Stimulated activated CD8-positive, alpha-beta memory T cell treated with anti-CD3 and anti-CD28 coated beads, Interleukin-12 subunit alpha, Interleukin-12 subunit beta, amount 100 ng/mL, for 4 hours (primary cell): Measurements from ENCODE around the gene GATAD1.
"Not testable (repeated sequence)": the region's sequence is repeated elsewhere in the genome, so short reads cannot be mapped to it uniquely, and the experiment has no call there.

Source experiments
- DNase-seq: peaks from one replicate; pipeline ENCODE4 v3.0.0-alpha.2; 2020; ENCODE audit warnings: low read depth

Gene GATAD1

DNA sequence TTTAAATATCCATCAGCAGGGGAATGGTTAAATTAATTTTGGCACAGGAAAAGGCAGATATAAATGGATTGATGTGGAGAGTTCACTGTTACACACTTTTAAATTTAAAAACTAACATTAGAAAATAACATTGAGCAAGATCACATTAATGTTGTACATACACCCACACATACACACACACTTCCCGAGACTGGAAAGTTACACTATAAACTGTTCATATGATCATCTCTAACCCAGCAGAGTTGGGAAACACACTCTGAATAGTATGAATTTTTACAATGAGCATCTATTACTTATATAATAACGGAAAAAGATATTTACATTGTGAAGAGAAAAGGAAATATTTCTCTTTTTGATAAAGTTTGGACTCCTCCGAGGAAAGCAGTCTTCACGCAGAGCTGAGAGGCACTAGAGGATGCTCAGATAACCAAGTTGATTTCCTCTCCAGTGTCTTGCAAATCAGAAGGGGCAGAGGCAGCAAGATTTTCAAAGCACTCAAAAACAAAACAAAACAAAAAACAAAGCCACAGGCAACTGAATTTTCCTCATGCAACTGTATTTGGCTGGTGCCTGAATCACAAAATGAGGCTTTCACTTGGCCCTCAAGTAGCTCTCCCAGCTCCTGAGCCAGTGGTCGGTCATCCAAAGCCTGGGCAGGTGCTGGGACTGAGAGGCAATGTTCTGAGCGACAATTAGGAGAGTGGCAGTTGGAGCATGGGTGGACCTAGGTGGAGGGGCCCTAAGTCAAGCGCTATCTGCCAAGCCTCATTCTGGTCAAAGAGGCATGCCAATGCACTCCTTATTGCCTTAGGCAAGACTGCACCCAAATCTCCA is 10.5 kb upstream of the GATAD1 start:
- no peak for DNase-seq

DNA sequence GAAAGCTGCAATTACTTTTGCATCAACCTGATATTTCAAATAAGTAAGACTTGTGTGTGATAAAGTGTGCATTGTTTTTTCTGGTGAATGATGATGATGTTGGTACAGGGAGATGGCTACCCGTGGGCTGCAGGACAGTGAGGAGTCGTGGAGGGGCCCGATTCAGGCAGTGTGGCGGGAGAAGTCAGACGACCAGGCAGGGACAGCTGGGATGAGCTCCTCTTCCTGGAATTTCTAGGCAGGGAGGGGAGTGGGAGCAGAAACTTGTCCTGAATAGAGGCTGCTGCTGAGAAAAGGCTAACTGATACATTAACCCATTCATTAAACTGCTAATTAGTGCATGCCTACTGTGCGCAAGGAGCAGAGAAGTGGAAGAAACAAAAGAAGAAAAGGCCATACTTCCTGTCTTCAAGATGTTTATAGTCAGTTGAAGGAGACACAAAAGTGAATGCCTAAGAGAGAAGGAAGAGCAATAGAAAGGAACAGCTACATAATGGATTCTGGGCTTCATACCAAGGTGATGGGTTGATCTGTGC is 9.3 kb upstream of the GATAD1 start:
- no peak for DNase-seq

DNA sequence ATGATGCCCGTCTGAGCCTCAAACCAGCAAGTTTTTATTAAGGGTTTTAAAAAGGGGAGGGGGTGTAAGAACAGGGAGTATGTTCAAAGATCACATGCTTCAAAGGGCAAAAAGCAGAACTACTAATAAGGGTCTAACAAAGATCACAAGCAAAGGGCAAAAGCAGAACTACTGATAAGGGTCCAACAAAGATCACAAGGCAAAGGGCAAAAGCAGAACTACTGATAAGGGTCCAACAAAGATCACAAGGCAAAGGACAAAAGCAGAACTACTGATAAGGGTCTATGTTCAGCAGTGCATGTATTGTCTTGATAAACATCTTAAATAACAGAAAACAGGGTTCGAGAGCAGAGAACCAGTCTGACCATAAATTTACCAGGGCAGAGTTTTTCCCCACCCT is 4.6 kb upstream of the GATAD1 start:
- DNase-seq, result not testable (repeated sequence)

DNA sequence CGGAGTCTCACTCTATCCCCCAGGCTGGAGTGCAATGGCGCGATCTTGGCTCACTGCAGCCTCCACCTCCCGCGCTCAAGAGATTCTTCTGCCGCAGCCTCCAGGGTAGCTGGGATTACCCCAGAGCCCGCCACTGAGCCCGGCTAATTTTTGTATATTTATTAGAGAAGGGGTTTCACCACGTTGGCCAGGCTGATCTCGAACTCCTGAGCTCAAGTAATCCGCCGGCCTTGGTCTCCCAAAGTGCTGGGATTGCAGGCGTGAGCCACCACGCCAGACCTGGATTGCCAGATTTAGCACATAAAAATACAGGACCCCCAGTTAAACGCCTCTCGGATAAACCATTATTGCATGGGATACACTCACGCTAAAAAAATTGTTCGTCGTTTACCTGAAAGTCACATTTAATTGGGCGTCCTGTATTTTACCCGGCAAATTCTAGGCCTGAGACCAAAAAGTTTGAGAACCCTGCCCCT is 375 bp upstream of the GATAD1 start:
- DNase-seq, result no peak

DNA sequence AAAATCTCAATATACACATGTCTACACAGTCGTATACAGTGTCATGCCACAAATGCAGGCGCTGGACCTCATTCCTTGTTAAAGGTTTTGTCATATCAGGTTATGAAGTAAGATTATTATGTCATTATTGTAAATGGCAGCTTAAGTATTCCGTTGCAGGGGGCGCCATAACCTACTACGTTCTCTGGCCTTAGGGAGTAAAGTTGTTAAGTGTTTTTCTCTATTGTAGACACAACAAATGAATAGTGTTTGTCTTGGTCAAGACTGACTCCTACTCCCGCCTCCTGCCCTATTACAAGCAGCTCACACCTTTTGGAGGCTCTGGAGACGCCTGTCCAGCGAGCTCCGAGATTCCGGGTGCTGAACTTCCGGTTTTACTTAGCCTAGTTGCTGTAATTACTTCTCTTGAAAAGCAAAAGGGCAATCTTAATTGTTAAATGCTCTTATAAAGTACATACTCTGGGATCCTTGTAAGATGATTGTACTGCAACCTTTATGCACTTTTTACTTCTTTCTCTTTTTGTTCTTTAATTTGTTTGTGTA is 994 bp downstream of the GATAD1 start:
- DNase-seq, result peak; percentile 19

DNA sequence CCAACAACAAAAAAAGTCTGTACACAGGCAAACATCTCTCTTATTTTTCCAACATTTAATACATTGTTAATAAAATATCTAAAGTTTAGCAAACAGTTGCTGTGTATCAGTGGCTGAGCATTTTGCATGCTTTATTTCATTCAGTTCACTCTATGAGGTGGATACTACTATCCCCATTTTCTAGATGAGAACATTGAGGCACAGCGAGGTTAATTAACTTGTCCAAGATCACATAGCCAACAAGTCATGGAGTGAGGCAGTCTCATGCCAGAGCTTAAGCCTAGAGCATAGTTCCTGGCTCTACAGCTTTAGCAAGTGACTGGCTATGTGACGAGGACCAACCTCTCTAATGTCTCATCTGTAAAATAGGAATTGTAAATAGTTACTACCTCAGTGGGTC is 4.4 kb downstream of the GATAD1 start:
- no peak for DNase-seq

DNA sequence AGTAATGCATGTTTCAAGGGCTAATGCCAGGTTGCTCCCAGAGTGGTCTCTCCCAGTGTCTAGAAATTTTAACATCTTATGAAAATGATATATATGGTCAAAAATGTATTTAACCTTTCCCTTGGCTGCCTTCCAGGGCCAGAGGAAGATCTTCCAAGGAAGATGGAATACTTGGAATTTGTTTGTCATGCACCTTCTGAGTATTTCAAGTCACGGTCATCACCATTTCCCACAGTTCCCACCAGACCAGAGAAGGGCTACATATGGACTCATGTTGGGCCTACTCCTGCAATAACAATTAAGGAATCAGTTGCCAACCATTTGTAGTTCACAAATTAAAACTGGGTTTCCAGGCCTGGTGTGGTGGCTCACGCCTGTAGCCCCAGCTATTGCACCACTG is 9.0 kb downstream of the GATAD1 start:
- no peak for DNase-seq

DNA sequence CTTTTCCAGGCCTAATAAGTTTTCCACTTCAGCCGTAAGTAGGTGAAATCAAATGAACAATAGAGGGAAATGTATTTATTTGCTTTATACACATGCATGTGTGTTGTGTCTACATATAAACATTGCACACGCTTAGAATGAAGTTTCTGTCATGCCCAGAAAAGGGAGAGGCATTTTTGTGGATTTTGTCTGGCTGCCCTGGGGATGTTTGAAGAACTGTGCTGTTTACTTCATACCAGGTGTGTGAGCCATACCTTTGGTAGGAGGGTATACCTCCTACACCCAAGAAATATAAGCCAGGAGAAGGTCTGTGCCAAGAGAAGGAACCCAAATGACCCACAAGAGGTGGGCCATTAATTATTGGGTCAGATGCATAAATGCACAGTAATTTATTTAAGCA is 12.8 kb downstream of the GATAD1 start:
- DNase-seq, result no peak

DNA sequence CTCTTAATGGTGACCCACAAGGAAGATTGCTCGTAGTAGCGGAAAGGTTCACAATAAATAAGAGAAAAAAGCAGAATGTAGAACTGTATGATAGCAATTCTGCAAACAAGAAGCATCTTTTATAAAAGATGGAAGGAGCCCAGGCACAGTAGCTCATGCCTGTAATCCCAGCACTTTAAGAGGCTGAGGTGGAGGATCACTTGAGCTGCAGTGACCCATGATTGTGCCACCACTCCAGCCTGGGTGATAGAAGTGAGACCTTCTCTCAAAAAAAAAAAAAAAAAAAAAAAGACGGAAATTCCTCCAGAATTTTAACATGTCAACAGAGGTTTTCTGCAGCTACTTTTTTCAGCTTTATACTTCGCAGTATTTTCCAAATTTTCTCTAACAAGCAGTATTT is 13.2 kb downstream of the GATAD1 start:
- no peak for DNase-seq

DNA sequence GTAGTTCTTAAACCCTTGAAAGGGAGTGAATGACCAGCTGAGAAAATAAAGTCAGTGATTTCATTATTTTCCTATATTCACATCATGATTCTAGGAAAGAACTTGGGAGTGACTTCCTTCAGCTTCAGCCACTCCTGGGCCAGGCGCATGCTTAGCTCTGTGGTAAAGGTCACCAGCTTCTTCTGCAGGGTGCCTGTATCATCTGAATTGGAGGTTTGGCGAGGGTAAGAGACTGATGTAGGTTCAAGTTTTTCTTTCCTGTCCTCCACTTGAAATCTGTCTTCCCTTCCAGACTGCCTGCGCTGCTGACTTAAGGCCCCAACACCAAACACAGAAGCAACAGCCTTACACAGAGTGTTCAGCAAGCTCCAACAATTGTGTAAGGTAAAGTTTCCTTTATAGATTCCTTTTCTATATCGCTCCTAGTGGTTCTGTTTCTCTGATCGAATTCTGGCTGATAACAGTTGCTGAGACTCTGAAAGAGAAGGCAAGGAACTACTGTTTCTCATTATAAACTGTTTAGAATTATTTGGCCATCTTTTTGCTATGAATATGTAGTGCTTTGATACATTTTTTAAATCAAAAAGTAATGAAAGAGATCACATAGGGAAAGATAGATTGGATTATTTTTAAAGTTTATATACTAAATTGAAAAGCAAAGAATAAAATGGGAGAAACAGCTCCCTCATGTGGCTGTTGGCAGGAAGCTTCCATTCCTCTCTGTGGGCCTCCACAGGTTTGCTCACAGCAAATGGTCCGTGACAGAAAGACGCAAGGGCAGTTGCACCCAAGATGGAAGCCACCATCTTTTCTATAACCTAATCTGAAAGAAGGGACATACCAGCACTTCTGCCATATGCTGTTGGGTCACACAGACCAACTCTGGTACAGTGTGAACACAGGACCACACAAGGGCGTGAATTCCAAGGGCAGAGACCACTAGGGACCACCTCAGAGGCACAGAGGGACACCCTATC is 14.0 kb downstream of the GATAD1 start:
- no peak for DNase-seq

DNA sequence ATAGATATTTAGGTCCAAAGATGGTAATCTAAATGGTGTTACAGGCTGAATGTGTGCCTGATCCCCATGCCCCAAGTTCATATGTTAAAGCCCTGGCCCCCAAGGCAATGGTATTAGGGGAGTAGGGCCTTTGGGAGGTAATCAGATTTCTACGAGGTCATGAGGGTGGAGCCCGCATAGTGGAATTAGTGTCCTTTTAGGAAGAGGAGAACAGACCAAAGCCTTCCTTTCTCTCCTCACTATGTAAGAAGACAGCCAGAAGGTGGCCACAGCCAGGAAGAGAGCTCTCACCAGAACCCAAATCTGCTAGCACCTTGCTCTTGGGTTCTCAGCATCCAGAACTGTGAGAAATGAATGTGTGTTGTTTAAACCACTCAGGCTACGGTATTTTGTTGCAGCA is 15.3 kb downstream of the GATAD1 start:
- no peak for DNase-seq

DNA sequence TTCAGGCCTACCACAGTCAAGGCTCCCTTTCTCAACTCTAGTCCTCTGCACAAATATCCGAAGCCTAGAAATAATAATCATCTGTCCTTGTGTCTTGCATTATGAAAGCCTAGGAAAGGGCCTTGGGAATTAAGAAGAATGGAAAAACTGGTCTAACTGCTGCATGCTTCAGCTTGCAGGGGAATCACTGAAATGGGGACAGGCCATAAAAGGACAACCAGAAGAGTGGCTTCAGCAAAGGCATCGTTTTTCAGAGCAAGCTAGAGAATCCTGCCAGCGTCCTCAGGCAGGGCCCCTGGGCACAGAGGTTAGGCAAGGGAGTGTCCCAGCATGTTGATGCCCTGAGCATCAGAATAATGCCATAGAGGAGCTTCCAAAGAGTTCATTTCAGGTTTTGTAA is 17.2 kb downstream of the GATAD1 start:
- DNase-seq, result no peak

DNA sequence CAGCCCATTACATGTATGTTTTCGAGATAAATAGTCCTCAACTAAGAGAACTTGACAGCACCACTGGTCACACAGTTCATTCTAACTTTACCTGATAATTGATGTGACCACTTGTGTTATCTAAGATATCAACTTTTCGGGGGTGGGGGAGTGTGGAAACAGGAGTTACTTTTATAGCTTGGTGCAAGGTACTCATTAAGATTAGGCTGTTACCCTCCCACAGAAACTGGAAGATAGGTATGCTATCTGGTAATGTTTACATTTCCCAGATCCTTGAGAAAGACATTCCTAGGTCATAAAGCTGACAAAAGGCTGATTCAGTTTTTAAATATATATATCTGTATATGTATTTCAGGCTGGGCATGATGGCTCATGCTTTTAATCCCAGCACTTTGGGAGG is 19.4 kb downstream of the GATAD1 start:
- DNase-seq, result no peak

DNA sequence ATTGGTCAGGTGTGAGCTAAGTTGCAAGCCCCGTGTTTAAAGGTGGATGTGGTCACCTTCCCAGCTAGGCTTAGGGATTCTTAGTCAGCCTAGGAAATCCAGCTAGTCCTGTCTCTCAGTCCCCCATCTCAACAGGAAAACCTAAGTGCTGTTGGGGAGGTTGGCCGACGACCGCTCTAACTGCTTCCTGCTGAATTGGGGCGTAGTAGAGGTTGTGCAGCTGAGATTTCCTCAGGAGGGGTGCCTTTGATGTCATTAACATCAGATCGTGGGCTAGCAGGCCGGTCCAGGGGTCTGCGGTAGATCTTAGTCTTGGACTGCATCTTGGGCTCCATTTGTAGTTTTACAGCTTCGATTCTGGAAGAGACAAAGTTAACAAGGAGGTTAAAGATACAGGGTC is 21.3 kb downstream of the GATAD1 start:
- not testable (repeated sequence) for DNase-seq

DNA sequence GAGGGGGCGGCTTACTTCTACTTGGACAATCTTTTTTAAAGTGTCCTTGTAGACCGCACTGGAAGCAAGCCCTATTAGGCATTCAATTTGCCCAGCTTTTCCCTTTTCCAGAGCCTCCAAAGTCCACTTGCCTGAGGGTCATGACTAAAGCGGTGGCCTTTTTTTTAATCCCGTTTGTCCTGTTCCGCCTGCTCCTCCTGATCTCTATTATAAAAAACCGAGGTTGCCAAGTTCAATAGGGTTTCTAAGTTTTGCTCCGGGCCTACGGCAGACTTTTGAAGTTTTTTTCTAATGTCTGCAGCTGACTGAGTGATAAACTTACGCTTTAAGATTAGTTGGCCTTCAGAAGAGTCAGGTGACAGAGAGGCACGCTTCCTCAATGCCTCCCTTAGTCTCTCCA is 26.7 kb downstream of the GATAD1 start:
- not testable (repeated sequence) for DNase-seq

DNA sequence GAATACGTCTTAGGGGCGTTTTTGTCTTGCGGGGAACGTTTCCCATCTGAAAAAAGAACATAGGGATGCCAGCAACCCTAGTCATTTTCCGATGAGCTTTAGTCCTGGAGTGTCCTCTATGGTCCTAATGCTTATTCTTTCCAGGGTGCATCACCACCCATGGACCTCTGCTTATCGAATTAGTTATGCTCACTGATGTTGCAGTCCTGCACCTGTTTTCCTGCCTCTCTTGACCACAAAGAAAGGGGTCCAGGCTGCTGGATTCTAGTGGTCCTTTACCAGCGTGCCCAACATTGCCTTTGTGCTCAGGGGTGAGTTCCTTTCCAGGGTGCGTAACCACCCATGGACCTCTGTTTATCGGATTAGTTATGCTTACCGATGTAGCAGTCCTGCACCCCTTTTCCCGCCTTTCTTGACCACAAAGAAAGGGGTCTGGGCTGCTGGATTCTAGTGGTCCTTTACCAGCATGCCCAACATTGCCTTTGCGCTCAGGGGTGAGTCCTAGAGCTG is 28.0 kb downstream of the GATAD1 start:
- not testable (repeated sequence) for DNase-seq

DNA sequence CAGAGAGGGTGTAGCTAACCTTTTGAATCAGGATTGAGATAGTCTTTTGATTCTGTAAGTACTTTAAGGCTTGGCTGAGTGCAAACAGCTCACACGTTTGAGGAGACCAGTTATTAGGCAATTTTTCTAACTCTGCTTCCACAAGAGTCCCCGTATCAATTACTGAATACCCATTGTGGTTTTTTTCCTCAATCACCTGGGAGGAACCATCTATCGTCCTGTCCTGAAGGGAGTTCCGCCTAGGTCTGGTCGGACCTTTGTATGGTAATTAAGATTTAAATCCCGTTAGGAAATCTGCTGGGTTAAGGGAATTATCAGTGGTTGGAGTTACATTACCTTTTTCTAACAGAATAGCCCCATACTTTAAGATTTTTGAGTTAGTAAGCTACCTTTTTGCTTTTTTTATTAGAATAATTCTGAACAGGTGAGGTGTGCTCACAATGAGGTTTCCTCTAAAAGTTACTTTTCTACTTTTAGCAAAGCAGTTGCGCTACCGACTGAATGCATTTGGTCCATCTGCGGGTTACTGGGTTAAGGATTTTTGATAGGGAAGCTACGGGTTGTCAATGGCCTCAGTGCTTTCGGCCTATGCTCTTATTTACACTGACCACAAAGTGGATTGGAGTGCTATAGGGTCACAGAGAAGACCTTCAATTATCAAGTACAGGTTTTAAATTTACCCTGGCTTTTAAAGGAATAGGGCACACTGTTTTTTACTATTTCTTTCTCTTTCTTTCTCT is 28.7 kb downstream of the GATAD1 start:
- DNase-seq, result not testable (repeated sequence)

DNA sequence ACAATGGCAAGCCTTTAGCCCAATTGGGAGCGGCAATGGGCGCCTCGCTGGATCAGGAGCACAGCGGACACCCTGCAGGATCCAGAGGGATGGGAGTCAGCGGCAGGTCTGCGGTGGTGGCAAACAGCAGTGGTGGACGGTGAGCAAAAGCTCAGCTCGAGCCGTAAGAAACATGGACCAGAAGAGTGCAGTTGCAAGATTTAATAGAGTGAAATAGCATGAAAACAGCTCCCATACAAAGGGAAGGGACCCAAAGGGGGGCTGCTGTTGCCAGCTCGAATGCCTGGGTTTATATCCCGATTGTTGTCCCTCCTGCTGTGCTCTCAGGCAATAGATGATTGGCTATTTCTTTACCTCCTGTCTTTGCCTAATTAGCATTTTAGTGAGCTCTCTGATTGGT is 30.4 kb downstream of the GATAD1 start, which contains the start of gene ERVW-1:
ERVW-1 (minus strand) TSS at position 266 of the 400 bp plus-strand sequence. CDS start 7,565 bp downstream, outside the sequence.
- DNase-seq, result not testable (repeated sequence)

DNA sequence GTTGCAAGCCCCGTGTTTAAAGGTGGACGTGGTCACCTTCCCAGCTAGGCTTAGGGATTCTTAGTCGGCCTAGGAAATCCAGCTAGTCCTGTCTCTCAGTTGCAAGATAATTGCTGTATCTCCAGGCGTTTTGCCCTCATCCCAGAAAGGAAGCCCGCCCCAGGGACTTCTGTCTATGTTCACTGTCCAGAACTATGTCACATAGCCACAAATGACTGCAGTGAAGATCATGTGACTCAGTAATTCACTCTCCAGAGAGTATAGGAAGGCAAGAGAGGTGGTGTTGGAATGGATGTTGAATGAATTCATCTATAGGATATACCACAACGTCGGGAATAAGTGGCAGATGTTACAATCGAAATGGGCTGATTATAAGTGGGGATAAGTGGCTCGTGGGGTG is 30.8 kb downstream of the GATAD1 start:
- DNase-seq, result no peak

DNA sequence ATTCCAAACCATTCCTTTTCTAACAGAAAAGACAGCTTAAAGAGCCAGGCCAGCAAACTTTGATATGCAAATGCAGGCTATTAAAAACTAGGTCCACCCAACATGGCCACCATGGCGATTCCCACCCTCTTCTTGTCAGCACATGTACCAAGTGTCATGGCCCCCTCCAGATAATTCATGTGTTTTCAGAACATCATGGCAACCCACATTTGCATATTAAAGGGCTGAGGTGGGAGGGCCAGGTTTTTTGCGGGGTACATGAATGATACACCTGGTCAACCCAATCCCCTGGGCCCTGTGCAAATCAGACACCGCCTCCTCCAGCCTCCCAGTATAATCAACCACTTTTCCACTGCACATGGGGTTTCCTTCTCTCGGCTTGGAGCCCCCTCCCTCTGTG is 31.4 kb downstream of the GATAD1 start:
- no peak for DNase-seq

DNA sequence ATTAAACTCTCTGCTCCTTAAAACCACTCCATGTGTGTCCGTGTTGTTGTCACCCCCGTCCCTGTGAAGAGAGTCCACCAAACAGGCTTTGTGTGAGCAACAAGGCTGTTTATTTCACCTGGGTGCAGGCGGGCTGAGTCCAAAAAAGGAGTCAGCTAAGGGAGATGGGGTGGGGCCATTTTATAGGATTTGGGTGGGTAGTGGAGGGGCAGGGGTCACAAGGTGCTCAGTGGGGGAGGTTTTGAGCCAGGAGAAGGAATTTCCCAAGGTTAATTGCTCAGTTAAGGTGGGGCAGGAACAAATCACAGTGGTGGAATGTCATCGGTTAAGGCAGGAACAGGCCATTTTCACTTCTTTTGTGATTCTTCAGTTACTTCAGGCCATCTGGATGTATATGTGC is 31.9 kb downstream of the GATAD1 start:
- not testable (repeated sequence) for DNase-seq
